GM19240 (cell line): ENCODE data around the gene GART.
"Not testable (repeated sequence)": the region's sequence is repeated elsewhere in the genome, so short reads cannot be mapped to it uniquely, and the experiment has no call there.

ENCODE experiments used
- DNase-seq: peaks from one replicate; pipeline ENCODE4 v3.0.0; 2011; ENCODE audit warnings: low spot score; ENCODE audit not compliant: insufficient read length

Gene GART

GRCh38 chr21:33518899-33519298 lies 23.0 kb downstream of the GART start:
- DNase-seq: no peak

- DNase-seq: no peak
Measured at GRCh38 chr21:33514229-33514628, 27.7 kb downstream of the GART start.

- no peak for DNase-seq
Measured at GRCh38 chr21:33512481-33512880, 29.4 kb downstream of the GART start.

- no peak for DNase-seq
Measured at GRCh38 chr21:33511639-33512038, 30.3 kb downstream of the GART start.

GRCh38 chr21:33510826-33511225 lies 31.1 kb downstream of the GART start:
- no peak for DNase-seq

- not testable (repeated sequence) for DNase-seq
Measured at GRCh38 chr21:33507003-33507402, 34.9 kb downstream of the GART start.

GRCh38 chr21:33505833-33506232 lies 36.1 kb downstream of the GART start:
- no peak for DNase-seq

- DNase-seq: no peak
Measured at GRCh38 chr21:33496345-33496744, 45.6 kb downstream of the GART start.

GRCh38 chr21:33495743-33496142 lies 46.2 kb downstream of the GART start:
- no peak for DNase-seq

GRCh38 chr21:33493756-33494155 lies 48.2 kb downstream of the GART start:
- no peak for DNase-seq

GRCh38 chr21:33492571-33492970 lies 49.3 kb downstream of the GART start:
- DNase-seq: no peak

- DNase-seq: peak; percentile 86
Measured at GRCh38 chr21:33491373-33492102, 50.4 kb downstream of the GART start, which contains the start of gene DNAJC28. DNAJC28 (minus strand) TSS chr21:33491716; CDS start chr21:33489393, 2,323 bp downstream.

- no peak for DNase-seq
Measured at GRCh38 chr21:33490991-33491372, 50.9 kb downstream of the GART start.

- no peak for DNase-seq
Measured at GRCh38 chr21:33488936-33489335, 53.0 kb downstream of the GART start.

GRCh38 chr21:33487996-33488395 lies 53.9 kb downstream of the GART start:
- no peak for DNase-seq

- DNase-seq: no peak
Measured at GRCh38 chr21:33481314-33481943, 60.5 kb downstream of the GART start.

GRCh38 chr21:33480481-33481103 lies 61.3 kb downstream of the GART start:
- DNase-seq: no peak

- DNase-seq: peak; percentile 83
Measured at GRCh38 chr21:33479679-33480480, 62.0 kb downstream of the GART start, which contains the start of gene TMEM50B. TMEM50B (minus strand) TSS chr21:33479974; CDS start chr21:33468885, 11,089 bp downstream.

- DNase-seq: peak; percentile 10
Measured at GRCh38 chr21:33478935-33479678, 62.8 kb downstream of the GART start.

GRCh38 chr21:33478182-33478581 lies 63.7 kb downstream of the GART start:
- no peak for DNase-seq

GRCh38 chr21:33477066-33477465 lies 64.9 kb downstream of the GART start:
- DNase-seq: no peak
